Measurements from ENCODE around the gene CFP. TPM values are rescaled to one million over a fixed set of nuclear protein-coding genes. Genes with fewer than 3 reads are reported as not detected.

Gene CFP
- total RNA-seq, 1 experiment from 2014 or later, result 0.56 TPM

DNA sequence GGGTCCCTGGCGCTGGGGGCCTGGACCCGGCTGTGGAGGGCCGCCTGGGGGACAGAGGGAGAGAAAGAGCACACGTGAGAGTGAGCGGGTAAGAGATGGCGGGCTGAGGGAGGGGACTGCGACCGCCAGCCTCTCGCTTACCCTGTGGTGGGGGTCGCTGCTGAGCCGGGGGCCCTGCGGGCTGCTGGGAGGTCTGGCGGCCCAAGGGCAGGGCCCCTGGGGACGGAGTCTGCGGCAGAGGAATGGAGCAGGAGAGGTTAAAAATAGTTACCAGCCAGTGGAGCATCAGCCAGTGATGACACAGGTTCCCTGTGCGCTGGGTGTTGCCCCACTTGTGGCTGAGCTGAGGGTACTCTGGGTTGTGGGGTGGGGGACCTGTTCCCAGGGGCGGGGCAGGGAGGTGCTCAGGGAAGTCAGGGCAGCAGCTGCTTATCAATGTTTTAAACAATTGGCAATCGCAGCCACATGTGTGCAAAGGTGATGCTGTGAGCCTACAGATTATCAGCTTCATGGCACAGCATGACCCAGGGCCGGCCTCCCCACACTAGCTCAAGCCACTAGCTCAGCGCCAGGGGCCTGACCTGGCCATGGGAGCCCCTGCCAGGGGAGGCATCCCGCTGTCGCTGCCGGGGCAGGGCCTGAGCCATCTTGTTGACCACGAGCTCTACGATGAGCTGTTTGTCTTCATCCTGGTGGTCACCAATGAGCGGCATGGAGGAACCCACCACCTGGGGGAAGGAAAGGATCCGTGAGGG is 55.0 kb downstream of the CFP start:
- DNase-seq (ENCODE audit: low spot score), result no peak

DNA sequence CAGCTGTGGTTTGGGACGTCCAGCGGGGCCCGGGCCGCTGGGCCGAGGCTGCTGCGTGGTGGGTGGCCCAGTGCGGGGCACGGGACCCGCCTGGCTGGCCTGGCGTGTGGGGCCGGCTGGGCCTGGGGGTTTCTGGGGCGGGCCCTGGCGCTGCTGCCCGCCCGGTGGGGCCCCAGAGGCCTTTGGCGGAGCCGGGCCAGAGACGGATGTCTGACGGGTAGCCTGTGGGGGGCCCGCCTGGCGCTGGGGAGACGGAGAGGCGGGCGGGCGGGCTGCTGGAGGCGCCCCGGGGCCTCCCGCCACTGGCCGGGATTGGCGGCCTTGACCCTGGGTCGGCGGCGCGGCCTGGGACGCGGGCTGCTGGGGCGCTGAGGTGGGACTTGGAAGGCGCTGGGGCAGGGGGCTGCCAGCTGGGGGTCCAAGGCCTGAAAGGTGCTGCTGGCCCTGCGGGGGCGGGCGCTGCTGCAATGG is 55.6 kb downstream of the CFP start:
- DNase-seq (ENCODE audit: low spot score), result no peak

DNA sequence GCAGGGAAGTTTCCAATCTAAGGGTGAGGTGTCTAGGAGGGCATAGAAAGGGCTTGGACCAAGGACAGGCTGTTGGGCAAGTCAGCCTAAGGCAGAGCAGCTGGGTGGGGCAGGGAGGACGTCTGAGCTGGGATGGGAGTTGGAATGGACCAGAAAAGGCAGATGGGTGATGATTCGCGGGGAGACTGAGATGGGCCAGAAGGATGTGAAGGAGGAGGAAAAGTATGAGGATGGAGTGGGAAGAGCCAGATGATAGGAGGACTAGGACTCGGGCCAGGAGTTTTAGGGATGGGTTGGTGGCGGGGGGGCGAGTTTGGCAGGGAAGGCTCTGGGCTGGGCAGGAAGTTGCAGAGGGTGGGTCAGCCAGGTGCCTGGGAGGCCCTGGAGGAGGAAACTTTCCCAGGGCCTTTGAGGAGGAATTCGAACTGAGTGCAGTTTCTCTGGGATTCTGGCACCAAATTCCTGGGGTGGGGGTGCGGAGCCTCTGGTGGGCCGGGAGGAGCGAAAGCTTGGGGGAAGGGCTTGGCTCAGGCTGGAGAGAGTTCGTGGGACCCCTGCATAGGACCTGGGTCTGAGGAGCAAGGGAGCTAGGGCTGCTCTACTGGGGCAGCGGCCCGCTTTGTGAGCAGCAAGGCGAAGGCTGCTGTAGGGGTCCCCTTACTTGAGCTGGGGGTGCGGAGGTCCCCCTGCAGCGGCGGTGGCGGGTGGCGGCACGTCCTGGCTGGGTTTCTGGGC is 56.2 kb downstream of the CFP start:
- DNase-seq (ENCODE audit: low spot score), result peak; percentile 53

Small RNA genes within 50 kb of the gene (small RNA-seq; reads per million reads assigned to genes)
- not detected for gene MIR4769

Other genes starting within 250 kb of the CFP start
- gene ZNF41, start 146.7 kb downstream of the CFP start, total RNA-seq (2014; rRNA removed; shearing (Covaris generic)), result 4.2 and 11.8 TPM in 2 replicates
- 47.0 and 55.7 TPM in 2 replicates for gene ARAF, start 68.7 kb downstream of the CFP start, total RNA-seq (2014; rRNA removed; shearing (Covaris generic))
- 116 and 127 TPM in 2 replicates for gene TIMP1, start 47.5 kb downstream of the CFP start, total RNA-seq (2014; rRNA removed; shearing (Covaris generic))
- gene SYN1, start 10.1 kb downstream of the CFP start, total RNA-seq (2014; rRNA removed; shearing (Covaris generic)), result not detected in 2 replicates
- gene ELK1, start 20.6 kb upstream of the CFP start, total RNA-seq (2014; rRNA removed; shearing (Covaris generic)), result 53.4 and 55.5 TPM in 2 replicates
- 164 and 167 TPM in 2 replicates for gene UXT, start 29.2 kb upstream of the CFP start, total RNA-seq (2014; rRNA removed; shearing (Covaris generic))
- gene ZNF81, start 207.0 kb upstream of the CFP start, total RNA-seq (2014; rRNA removed; shearing (Covaris generic)), result 5.5 and 7.4 TPM in 2 replicates